ENCODE results near the gene CCNF. TPM values are rescaled to one million over a fixed set of nuclear protein-coding genes. Genes with fewer than 3 reads are reported as not detected.

The CCNF gene
- polyA plus RNA-seq, 1 donor from 2014 or later, result 5.2 TPM

GRCh38 chr16:2456551-2457153 lies 27.4 kb downstream of the CCNF start:
- TF ChIP-seq RAD21 (conservative IDR thresholded peaks at IDR 0.05) (no peak), MXI1 (conservative IDR thresholded peaks at IDR 0.05; ENCODE audit: poor library complexity, severe bottlenecking) (no peak), TAF1 (IDR thresholded peaks at IDR 0.05; ENCODE audit: low read depth) (no peak), EP300 (conservative IDR thresholded peaks at IDR 0.05; ENCODE audit: poor library complexity, severe bottlenecking) (no peak), SMC3 (conservative IDR thresholded peaks at IDR 0.05; ENCODE audit: poor library complexity) (no peak), REST (IDR thresholded peaks at IDR 0.05; ENCODE audit: borderline replicate concordance) (no peak), EZH2 (IDR thresholded peaks at IDR 0.05; ENCODE audit: borderline replicate concordance, insufficient read depth, low read length, poor library complexity, severe bottlenecking) (no peak), POLR2AphosphoS5 (IDR thresholded peaks at IDR 0.05) (no peak)
- TF ChIP-seq, protein P1, sequence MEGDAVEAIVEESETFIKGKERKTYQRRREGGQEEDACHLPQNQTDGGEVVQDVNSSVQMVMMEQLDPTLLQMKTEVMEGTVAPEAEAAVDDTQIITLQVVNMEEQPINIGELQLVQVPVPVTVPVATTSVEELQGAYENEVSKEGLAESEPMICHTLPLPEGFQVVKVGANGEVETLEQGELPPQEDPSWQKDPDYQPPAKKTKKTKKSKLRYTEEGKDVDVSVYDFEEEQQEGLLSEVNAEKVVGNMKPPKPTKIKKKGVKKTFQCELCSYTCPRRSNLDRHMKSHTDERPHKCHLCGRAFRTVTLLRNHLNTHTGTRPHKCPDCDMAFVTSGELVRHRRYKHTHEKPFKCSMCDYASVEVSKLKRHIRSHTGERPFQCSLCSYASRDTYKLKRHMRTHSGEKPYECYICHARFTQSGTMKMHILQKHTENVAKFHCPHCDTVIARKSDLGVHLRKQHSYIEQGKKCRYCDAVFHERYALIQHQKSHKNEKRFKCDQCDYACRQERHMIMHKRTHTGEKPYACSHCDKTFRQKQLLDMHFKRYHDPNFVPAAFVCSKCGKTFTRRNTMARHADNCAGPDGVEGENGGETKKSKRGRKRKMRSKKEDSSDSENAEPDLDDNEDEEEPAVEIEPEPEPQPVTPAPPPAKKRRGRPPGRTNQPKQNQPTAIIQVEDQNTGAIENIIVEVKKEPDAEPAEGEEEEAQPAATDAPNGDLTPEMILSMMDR (IDR thresholded peaks at IDR 0.05; ENCODE audit: poor library complexity, severe bottlenecking), result no peak
- H3K9me2 ChIP-seq (ENCODE audit: insufficient read depth, low read length), result no peaks in the 10 kb centered on the region
- H3K79me2 ChIP-seq (replicated peaks; ENCODE audit: insufficient read depth, low read length), result no peaks in the 10 kb centered on the region
- no peaks in the 10 kb centered on the region for H4K20me1 ChIP-seq (ENCODE audit: insufficient read depth)
- no peak overlapping the region for H3K4me3 ChIP-seq (ENCODE audit: low read length)
- no peak overlapping the region for H3K9ac ChIP-seq (ENCODE audit: low read length)
- no peaks in the 10 kb centered on the region for H3K36me3 ChIP-seq (ENCODE audit: insufficient read depth, low read length)
- H3F3A ChIP-seq (ENCODE audit: insufficient read depth, low read length, poor library complexity, severe bottlenecking), result no peaks in the 10 kb centered on the region
- H3K4me2 ChIP-seq (ENCODE audit: low read length), result no peak overlapping the region
- H3K27ac ChIP-seq (ENCODE audit: low read length), result no peak overlapping the region
- no peaks in the 10 kb centered on the region for H3K27me3 ChIP-seq (ENCODE audit: insufficient read depth, low read depth, low read length)
- no peaks in the 10 kb centered on the region for H3K9me3 ChIP-seq (ENCODE audit: low read length)
- H2AFZ ChIP-seq (ENCODE audit: low read depth, low read length), result no peak overlapping the region

GRCh38 chr16:2457267-2457666 lies 28.0 kb downstream of the CCNF start:
- no peak overlapping the region for H3K27ac ChIP-seq (ENCODE audit: low read length)
- H4K20me1 ChIP-seq (ENCODE audit: insufficient read depth), result no peaks in the 10 kb centered on the region
- H3K9me2 ChIP-seq (ENCODE audit: insufficient read depth, low read length), result no peaks in the 10 kb centered on the region
- H2AFZ ChIP-seq (ENCODE audit: low read depth, low read length), result no peak overlapping the region
- no peak for TF ChIP-seq REST (IDR thresholded peaks at IDR 0.05; ENCODE audit: borderline replicate concordance)
- no peak for TF ChIP-seq EP300 (conservative IDR thresholded peaks at IDR 0.05; ENCODE audit: poor library complexity, severe bottlenecking)
- TF ChIP-seq, protein P1 (IDR thresholded peaks at IDR 0.05; ENCODE audit: poor library complexity, severe bottlenecking), result no peak
- no peaks in the 10 kb centered on the region for H3K36me3 ChIP-seq (ENCODE audit: insufficient read depth, low read length)
- H3F3A ChIP-seq (ENCODE audit: insufficient read depth, low read length, poor library complexity, severe bottlenecking), result no peaks in the 10 kb centered on the region
- H3K9me3 ChIP-seq (ENCODE audit: low read length), result no peaks in the 10 kb centered on the region
- H3K79me2 ChIP-seq (replicated peaks; ENCODE audit: insufficient read depth, low read length), result no peaks in the 10 kb centered on the region
- no peak overlapping the region for H3K4me3 ChIP-seq (ENCODE audit: low read length)
- no peaks in the 10 kb centered on the region for H3K27me3 ChIP-seq (ENCODE audit: insufficient read depth, low read depth, low read length)
- H3K4me2 ChIP-seq (ENCODE audit: low read length), result no peak overlapping the region
- H3K9ac ChIP-seq (ENCODE audit: low read length), result no peak overlapping the region
